Amygdala (tissue), 56 donors: ENCODE results near the gene HDAC8.
"Not testable (repeated sequence)": the region's sequence is repeated elsewhere in the genome, so short reads cannot be mapped to it uniquely, and the experiment has no call there.

Source experiments
- DNase-seq, 56 donors: peaks; one replicate each; lab custom pipeline; 2025; lab: John Stamatoyannopoulos, UW

HDAC8 gene

DNA sequence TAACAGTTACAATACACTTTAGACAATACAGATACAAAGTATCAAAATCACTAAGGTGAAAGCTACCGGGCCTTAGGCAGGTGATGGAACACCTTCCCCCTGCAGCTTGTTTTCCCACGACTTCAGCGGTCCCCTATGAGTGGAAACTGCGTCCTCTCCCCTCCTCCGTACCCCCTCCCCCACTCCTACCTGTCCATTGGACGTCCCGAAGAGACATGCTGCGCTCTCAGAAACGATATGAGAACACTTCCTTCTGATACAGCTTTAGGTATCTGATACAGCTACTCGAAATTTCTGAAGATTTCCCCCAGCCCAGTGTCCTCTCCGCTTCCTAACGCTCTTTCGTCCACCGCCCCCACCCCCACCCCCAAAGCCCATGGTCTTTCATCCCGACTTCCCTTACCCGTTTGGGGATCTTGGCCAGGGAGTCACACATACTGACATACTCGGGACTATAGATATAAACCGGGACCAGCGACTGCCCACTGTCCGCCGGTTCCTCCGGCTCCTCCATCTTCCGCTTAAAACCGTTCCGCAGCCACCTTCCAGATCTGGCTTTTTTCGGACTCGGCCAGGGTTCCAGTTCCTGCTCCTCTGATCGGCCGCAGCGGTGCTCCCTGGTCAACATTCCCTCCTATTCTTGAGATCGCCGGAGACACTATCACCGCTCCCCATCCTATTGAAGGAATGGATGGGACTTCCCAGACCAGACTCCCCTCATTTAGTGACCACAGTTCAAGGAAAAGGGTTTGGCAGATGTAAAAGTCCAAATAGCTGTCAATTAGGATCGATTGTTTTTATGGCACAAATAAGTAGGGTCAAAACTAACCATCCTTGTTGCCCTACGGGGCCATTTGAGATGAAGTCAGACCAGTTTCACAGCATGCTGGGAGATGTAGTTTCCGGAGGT lies at the start of gene HDAC8:
HDAC8 (minus strand) TSS at position 596 of the 910 bp plus-strand sequence; CDS start at position 514, 82 bp downstream.
- DNase-seq, result peak in 55 of 56 donors; percentile 1 to 82 (median 39)

DNA sequence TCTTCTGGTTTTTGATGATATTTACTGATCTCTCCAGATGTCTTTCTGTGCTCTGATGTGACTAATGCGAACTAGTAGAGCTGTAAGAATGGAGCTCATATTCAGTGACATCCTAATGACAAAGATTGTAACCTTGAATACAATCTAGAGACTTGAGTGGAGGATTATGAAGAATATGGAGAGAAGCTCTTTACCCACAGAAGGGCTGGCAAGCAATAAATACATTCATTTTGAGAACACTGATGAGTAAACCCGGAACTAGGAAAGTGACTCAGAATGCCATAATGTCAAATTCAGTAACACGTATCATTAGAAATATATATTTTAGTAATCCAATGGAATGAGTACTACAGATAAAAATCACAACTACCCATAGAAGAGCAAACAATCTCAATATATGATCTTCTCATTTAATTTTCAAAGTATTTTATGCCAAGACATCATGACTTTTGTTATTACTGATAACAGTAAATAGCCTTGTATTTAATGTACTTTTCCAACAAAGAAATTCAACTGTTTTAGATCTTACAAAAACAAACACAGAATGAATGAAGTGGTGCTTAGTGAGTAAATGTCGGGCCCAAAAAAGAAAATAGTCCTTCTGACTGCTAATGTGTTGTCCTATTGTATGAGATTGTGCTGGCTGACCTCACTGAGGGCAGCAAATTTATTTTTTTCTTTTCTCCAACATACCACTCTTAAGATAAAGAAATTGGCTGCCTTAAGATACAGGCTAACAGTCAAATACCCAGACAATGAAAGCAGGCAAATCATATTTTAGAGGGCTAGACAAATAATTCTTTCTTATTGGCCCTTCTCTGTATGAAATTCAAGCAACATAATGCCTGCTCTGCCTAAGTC lies 49.2 kb upstream of the HDAC8 start:
- no peak for DNase-seq

DNA sequence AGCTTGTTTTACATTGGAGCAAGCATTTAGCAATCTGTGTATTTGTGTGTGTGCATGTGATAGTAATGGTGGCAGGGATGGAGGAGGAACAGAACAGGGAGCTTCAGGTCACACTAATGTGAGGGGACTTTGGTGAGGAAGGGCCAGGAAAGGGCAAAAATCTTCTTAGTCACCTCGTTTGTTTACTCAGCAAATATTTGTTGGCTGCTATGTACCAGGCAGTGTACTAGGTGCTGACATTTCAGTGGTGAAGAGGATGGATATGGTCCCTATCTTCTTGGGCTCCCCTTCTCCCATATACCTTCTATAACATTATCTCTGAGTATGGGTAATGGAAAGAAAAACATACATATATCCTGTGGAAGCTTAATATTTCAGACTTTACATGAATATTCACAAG lies 48.5 kb upstream of the HDAC8 start:
- no peak for DNase-seq

DNA sequence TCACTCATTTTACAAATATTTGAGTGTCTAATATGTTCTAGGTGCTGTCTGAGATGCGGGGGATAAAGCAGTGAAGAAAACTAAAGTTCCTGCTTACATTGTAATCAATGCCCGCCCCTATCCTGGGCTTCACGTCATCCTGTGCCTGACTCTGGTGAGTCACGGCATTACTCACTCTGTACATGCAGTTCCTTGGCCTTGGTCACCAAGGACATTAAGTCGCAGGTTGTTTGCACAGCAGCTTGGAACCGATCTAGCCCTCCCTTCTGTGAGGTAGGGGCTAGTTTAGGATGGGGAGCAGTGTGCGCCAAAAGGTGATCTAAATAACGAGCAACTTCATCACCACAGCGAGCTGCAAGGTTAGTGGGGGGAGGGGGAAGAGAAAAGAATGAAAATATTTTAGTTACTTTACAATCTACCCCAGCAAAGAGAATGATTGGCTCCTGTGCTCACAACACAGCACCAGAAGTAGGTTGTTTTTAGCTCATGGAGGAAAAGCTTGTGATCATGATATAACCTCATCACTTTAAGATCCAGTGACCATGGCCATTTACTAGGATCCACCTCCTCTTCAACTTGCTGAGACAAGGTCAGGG lies 48.0 kb upstream of the HDAC8 start:
- peak in 1 of 56 donors; percentile 0 for DNase-seq

DNA sequence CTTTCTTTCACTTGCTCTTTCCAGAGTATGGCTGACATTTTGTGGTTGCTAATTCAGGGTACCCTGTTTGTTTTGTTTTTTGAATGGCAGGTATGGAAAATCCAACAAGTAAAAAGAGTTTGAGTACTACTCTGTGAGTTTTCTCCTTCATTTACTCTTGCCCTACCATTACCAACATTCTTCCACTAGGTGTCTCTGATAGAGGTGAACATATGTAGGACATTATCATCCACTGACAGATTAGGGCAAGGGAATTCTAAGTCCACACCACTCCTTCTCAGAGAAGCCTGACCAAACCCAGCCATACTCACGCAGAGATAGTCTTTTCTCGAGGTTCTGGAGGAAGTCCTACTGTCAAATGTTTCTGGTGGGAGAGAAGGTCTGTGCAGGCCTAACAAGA lies 36.7 kb upstream of the HDAC8 start:
- DNase-seq, result no peak

DNA sequence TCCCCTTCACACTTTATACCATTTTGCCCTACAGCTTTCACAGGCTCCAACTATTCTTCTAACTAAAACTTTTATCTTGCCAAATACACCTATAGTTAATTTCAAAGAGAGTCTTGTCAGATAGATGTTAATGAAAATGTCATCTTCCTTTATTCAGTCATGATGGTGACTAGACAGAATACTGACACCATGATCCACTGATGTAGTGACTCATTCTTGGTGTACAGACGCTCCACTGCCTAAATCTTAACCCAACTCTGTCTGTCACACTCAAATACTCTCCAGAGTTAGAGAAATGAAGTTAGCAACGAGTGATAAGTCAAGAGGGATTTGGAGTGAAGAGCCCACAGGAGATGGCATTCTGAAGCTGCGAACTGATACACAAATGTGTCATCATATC lies 32.1 kb upstream of the HDAC8 start:
- no peak for DNase-seq

DNA sequence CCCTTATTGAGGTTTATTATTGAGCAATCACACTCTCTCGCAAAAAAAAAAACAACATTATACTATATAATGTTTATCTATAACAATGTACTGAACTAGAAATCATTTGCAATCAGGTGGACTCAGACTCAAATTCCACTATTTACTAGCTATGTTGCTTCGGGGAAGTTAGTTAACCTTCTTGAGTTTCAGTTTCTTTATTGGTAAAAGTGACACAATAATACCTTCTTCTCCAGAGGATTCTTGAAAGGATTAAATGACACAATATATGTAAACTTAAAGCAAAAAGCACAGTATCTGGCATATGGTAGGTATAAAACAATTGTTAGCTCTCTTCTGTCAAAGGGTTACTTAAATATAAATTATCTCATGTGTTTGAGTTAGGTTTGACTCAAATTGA lies 31.5 kb upstream of the HDAC8 start:
- DNase-seq, result no peak

DNA sequence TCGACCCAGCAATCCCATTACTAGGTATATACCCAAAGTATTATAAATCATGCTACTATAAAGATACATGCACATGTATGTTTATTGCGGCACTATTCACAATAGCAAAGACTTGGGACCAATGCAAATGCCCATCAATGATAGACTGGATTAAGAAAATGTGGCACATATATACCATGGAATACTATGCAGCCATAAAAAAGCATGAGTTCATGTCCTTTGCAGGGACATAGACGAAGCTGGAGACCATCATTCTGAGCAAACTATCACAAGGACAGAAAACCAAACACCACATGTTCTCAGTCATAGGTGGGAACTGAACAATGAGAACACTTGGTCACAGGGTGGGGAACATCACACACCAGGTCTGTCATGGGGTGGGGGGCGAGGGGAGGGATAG lies 18.4 kb upstream of the HDAC8 start:
- not testable (repeated sequence) for DNase-seq

DNA sequence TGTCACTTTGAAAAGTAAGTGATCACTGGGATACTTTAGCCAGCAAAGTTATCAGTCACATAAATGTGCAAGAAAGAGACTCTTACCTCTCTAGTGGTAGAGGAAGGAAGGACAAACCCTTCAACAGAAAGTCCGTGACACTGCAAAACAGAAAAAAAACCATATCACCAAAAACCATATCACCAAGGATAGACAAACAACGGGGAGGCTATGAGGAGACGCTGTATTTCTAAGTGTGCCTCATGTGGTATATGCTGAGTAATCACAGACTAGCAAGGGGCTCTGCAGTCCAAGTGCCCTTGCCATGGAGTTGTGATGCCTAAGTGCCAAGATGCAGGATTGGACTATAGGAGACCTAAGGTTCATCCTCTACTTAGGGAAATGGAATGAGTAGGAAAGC lies 11.5 kb upstream of the HDAC8 start:
- DNase-seq, result no peak

DNA sequence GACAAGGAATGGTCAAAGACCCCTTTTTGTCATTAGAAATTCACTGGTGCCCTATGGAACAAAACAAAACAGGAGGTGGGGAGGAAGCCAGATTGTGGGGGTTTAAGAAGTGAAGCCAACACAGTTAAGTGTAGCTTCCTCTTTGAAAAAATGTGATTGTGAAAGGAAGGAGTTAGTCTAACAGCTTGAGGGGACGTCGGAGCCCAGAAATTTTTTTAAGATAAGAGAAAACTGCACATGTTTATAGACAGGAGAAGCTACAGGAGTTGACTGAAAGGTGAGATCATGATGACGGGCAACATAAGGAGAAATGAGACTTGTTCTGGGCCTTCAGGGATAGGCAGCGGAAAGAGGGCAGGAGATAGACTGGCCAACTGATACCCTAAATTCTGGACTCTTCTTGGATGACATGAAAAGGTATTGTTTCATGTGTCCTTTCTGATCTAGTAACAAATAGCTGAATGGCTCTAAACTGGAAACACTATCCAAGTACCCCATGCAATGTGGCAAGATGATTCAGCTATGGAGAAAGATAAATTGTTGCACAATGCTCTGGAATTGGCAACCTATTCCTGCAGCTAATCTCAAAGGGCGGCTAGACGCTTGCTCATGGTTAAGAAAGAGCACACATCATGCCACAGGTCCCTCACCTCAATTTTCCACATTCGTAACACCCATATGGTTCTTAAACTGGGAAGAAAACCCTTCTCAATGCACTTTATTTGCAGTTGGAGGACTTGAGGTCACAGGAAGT lies 3.7 kb upstream of the HDAC8 start:
- DNase-seq, result no peak

DNA sequence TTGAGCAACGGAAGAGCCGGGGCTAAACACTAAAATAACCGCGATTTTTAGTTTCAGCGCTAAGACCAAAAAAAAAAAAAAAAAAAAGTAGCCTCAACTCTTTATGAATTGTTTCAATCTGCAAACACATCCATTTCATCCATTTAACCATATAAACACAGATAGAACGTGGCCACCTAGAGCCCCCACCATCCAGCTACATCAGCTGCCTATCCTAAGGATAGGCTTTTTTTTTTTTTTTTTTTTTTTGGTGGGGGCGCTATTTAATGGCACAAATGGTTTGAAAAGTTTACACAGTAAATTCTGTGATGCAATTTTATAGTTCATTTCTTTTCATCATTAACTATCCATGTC lies 492 bp upstream of the HDAC8 start:
- DNase-seq, result no peak

DNA sequence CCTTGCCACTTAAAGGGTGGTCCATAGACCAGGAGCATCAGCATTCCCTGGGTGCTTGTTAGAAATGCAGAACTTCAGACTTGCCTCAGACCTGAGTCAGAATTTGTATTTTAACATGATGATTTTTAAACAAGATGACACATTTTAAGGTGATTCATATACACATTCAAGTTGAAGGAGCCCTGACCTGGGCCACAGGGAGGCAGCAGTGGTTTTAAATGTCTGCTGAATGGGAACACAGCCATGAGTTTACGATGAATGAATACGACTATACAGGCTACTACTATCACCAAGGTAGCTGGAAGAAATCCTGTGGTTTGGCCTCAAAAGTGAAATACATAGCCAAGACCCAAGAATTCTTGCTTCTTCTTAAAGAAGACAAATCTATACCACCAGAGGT lies 2.9 kb downstream of the HDAC8 start:
- DNase-seq, result no peak

DNA sequence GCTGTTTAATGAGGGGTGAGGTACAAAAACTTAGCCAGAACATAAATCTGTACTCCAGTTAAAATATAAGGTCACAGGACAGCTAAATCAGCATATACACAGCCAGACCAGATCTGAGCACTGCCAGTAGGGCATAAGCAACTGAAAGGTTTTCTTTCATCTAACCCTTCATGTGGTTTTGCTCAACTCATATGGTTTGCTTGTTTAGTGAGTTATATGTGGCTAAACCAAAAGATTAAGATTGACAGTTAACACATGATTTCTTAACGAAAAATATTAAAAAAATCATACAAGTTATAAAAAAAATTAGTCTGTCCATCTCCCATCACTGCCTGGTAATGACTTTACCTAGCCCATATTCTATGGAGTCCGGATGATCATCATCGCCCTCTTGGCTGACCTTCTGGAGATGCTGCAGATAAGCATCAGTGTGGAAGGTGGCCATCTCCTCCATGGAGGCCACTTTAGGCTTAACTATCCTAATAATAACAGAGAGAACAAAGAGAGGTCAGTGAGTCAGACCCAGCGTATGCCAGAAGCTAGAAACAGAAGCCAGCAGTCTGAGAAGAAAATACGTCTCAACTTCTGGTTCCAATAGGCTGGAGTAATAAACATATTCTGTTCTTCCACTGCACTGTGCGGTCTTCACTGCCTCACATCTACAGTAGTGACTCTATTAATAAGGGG lies 4.1 kb downstream of the HDAC8 start:
- DNase-seq, result no peak

DNA sequence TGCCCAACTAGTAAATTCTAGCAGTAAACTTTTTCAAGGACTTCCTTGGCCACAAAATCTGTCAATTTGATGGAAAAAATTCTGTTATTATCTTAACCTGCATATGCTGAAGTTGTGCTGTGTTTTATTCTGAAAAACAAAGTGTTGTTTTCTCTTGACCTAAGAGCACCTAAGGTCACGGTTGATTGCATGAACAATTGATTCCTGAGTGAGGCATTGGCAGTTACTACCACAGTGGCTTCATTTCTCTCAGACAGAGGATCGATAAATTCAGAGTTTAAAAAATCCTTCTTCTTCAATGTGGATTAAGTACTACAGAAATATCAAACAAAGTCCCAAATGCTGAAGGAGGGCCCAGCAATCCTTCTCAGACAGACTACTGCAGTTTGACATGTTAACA lies 6.2 kb downstream of the HDAC8 start:
- no peak for DNase-seq

DNA sequence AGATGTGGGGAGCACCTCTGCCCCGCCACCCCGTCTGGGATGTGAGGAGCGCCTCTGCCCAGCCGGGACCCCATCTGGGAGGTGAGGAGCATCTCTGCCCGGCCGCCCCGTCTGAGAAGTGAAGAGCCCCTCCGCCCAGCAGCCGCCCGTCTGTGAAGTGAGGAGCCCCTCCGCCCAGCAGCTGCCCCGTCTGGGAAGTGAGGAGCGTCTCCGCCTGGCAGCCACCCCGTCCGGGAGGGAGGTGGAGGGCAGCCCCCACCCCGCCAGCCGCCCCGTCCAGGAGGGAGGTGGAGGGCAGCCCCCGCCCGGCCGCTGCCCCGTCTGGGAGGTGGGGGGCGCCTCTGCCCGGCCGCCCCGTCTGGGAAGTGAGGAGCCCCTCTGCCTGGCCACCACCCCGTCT lies 13.0 kb downstream of the HDAC8 start:
- not testable (repeated sequence) for DNase-seq

DNA sequence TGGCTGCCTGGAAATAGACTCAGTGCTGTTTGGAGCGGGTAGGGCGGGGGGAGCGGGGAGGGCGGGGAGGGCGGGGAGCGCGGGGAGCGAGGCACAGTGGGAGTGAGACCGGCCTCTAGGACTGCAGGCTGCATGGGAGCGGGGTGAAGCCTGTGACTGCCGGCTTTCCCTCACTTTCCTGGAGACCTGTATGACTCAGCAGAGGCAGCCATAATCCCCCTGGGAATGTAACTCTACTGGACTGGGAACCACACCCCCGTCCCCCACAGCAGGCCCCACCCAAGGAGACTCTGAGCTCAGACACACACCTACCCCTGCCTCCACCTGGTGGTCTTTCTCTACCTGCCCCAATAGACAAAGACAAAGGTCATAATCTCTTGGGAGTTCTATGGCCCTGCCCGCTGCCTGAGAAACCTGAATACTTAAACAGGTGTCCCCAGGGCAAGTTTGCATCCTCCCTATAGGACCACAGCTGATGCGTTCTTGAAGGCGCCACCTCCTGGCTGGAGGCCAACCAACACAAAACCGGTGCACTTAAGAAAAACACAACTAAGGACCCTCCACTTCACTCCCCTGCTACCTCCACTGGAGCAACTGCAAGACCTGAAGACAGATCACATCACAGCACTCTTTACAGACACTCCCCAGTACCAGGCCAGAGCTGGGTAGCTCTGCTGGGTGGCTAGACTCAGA lies 18.0 kb downstream of the HDAC8 start:
- no peak for DNase-seq

DNA sequence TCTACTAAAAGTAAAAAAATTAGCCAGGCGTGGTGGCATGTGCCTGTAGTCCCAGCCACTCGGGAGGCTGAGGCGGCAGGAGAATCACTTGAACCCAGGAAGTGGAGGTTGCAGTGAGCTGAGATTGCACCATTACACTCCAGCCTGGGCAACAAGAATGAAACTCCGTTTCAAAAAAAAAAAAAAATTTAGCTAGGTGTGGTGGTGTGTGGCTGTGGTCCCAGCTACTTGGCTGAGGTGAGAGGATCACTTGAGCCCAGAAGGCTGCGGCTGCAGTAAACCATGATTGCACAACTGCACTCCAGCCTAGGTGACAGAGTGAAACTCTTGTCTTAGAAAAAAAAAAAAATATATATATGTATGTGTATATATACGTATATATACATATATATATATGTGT lies 20.2 kb downstream of the HDAC8 start:
- not testable (repeated sequence) for DNase-seq

DNA sequence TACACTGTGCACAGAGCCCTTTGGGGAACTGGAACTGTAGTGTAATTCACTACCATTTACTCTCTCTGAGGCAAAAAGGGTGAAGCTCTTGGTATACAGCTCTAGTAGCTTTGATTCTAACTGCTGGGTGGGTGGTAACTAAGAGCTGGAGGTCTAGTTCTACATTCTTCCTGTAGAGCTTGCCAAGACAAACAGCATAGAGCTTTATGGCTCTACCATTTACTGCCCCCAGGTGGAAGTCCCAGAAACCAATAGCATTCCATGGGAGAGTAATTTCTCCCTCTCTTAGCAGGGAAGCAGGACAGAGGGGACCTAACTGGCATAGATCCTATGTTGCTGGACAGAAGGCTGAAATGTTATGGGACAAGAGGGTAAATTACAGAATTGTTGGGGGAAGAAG lies 26.7 kb downstream of the HDAC8 start:
- no peak for DNase-seq

DNA sequence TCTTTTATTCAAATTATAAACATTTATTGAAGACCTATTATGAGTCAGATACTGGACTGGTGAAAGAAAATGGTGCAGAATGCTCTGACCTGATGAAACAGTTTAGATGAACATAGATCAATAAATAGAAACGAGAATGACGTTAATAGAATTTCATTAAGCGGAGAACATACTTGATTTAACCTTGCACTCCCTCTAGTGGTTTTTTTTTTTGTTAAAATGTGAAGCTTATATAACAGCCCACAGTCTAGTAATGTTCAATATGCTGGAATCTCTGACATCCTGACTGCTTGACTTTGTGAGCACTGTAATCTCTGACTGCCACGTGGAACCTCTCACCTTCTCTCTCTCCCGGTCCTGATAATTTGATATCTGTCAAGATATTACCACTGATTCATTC lies 32.3 kb downstream of the HDAC8 start:
- no peak for DNase-seq
